ENCODE measurements around the gene EFCAB7.

EFCAB7 gene

DNA sequence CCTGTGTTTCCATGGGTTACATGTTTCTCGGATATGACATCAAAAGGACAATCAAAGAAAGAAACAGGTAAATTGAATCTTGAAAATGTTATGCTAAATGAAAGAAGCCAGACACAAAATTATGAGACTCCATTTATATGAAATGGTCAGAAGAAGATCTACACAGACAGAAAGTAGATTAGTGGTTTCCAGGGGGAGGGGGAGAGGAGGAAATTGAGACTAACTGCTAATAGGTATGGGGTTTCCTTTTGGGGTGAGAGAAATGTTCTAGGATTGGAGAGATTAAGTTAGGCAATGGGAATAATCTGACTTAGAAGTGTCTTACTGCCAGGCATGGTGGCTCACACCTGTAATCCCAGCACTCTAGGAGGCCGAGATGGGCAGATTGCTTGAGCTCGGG, 22.1 kb upstream of the EFCAB7 start (continued):
- TF ChIP-seq SCRT1 (tag by site-specific recombination; IDR thresholded peaks at IDR 0.05; ENCODE audit: borderline replicate concordance) (no peak), ZNF155 (tag by site-specific recombination; IDR thresholded peaks at IDR 0.05) (no peak), ZNF341 (tag by site-specific recombination; IDR thresholded peaks at IDR 0.05; ENCODE audit: low read depth) (no peak), YY1 (tag by site-specific recombination; IDR thresholded peaks at IDR 0.05) (no peak), REPIN1 (tag by site-specific recombination; IDR thresholded peaks at IDR 0.05; ENCODE audit: low read depth) (no peak), ZNF76 (tag by site-specific recombination; IDR thresholded peaks at IDR 0.05; ENCODE audit: borderline replicate concordance, low read depth) (no peak), PRDM4 (tag by site-specific recombination; IDR thresholded peaks at IDR 0.05) (no peak), ZNF433 (tag by site-specific recombination; IDR thresholded peaks at IDR 0.05; ENCODE audit: low read depth) (no peak)
- TF ChIP-seq, protein P1, sequence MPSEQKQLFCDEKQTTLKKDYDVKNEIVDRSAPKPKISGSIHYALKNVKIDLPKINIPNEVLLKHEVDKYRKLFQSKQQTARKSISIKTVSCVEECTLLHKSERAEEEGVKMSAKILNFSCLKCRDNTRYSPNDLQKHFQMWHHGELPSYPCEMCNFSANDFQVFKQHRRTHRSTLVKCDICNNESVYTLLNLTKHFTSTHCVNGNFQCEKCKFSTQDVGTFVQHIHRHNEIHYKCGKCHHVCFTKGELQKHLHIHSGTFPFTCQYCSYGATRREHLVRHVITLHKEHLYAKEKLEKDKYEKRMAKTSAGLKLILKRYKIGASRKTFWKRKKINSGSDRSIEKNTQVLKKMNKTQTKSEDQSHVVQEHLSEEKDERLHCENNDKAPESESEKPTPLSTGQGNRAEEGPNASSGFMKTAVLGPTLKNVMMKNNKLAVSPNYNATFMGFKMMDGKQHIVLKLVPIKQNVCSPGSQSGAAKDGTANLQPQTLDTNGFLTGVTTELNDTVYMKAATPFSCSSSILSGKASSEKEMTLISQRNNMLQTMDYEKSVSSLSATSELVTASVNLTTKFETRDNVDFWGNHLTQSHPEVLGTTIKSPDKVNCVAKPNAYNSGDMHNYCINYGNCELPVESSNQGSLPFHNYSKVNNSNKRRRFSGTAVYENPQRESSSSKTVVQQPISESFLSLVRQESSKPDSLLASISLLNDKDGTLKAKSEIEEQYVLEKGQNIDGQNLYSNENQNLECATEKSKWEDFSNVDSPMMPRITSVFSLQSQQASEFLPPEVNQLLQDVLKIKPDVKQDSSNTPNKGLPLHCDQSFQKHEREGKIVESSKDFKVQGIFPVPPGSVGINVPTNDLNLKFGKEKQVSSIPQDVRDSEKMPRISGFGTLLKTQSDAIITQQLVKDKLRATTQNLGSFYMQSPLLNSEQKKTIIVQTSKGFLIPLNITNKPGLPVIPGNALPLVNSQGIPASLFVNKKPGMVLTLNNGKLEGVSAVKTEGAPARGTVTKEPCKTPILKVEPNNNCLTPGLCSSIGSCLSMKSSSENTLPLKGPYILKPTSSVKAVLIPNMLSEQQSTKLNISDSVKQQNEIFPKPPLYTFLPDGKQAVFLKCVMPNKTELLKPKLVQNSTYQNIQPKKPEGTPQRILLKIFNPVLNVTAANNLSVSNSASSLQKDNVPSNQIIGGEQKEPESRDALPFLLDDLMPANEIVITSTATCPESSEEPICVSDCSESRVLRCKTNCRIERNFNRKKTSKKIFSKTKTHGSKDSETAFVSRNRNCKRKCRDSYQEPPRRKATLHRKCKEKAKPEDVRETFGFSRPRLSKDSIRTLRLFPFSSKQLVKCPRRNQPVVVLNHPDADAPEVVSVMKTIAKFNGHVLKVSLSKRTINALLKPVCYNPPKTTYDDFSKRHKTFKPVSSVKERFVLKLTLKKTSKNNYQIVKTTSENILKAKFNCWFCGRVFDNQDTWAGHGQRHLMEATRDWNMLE (tag by site-specific recombination; conservative IDR thresholded peaks at IDR 0.05; ENCODE audit: low read depth), result no peak

DNA sequence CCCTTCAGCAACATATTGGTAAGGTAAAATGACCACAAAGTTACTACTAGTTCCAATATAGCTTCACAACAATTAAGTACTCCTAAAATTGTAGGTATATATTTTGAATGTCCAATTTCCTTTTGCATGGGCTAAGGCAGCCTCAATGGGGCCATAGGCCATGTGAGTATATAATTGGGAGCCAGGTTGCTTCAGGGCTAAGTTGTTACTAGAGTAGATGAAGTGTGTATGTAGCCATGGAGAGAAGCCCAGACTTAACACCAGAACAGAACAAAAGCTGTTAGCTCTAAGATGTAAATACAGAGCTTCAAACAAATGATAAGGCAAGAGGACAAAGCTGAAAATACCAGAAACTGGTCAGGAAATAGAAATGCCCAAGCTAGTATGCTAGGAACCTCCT, 16.5 kb upstream of the EFCAB7 start:
- no peaks in the 10 kb centered on the region for H3K4me1 ChIP-seq (ENCODE audit: control insufficient read depth, insufficient read depth, low read length)
- H3K27ac ChIP-seq (ENCODE audit: extremely low read depth, low read depth, low read length), result no peak overlapping the region
- CTCF ChIA-PET, result no interaction called here
- H3K9me3 ChIP-seq (ENCODE audit: control insufficient read depth, insufficient read depth, low read depth, low read length), result no peaks in the 10 kb centered on the region
- POLR2A ChIA-PET, result no interaction called here
- peaks cover 14 to 28% of the 10 kb centered on the region in 2 experiments for H3K36me3 ChIP-seq (ENCODE audit: control insufficient read depth in 2 of 2, insufficient read depth in 1 of 2, low read length in 2 of 2)
- H3K4me3 ChIP-seq (ENCODE audit: low read depth, low read length), result no peak overlapping the region
- no peak for TF ChIP-seq PRDM2 (tag by site-specific recombination; IDR thresholded peaks at IDR 0.05; ENCODE audit: borderline replicate concordance)
- no peak for TF ChIP-seq GFI1B (tag by site-specific recombination; IDR thresholded peaks at IDR 0.05)
- TF ChIP-seq EGR2 (tag by site-specific recombination; IDR thresholded peaks at IDR 0.05; ENCODE audit: low read depth), result no peak
- TF ChIP-seq ZFHX2 (tag by site-specific recombination; conservative IDR thresholded peaks at IDR 0.05), result no peak
- TF ChIP-seq ZNF426 (tag by site-specific recombination; IDR thresholded peaks at IDR 0.05), result no peak
- TF ChIP-seq ZNF677 (tag by site-specific recombination; IDR thresholded peaks at IDR 0.05), result no peak
- TF ChIP-seq GLIS2 (tag by site-specific recombination; IDR thresholded peaks at IDR 0.05), result no peak
- TF ChIP-seq ZBTB8A (tag by site-specific recombination; IDR thresholded peaks at IDR 0.05), result no peak
- no peak for TF ChIP-seq ZNF596 (tag by site-specific recombination; IDR thresholded peaks at IDR 0.05)
- TF ChIP-seq ZNF423 (tag by site-specific recombination; IDR thresholded peaks at IDR 0.05), result no peak
- no peak for TF ChIP-seq ZNF292 (tag by site-specific recombination; IDR thresholded peaks at IDR 0.05; ENCODE audit: borderline replicate concordance, low read depth)
- no peak for TF ChIP-seq ZNF555 (tag by site-specific recombination; conservative IDR thresholded peaks at IDR 0.05)
- TF ChIP-seq, protein P2, sequence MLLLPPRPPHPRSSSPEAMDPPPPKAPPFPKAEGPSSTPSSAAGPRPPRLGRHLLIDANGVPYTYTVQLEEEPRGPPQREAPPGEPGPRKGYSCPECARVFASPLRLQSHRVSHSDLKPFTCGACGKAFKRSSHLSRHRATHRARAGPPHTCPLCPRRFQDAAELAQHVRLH (tag by site-specific recombination; IDR thresholded peaks at IDR 0.05), result no peak
- TF ChIP-seq SETDB1 (IDR thresholded peaks at IDR 0.05; ENCODE audit: insufficient read length, low read length), result no peak
- TF ChIP-seq ZNF112 (tag by site-specific recombination; IDR thresholded peaks at IDR 0.05), result no peak
- TF ChIP-seq ZNF202 (tag by site-specific recombination; IDR thresholded peaks at IDR 0.05; ENCODE audit: borderline replicate concordance), result no peak
